ENCODE measurements around the gene REEP6. TPM values are rescaled to one million over a fixed set of nuclear protein-coding genes. Genes with fewer than 3 reads are reported as not detected.
"Not testable (repeated sequence)": the region's sequence is repeated elsewhere in the genome, so short reads cannot be mapped to it uniquely, and the experiment has no call there.

Gene REEP6
- polyA plus RNA-seq, 6 donors from 2014 or later = 0.72 to 1.4 (median 0.90) TPM

DNA sequence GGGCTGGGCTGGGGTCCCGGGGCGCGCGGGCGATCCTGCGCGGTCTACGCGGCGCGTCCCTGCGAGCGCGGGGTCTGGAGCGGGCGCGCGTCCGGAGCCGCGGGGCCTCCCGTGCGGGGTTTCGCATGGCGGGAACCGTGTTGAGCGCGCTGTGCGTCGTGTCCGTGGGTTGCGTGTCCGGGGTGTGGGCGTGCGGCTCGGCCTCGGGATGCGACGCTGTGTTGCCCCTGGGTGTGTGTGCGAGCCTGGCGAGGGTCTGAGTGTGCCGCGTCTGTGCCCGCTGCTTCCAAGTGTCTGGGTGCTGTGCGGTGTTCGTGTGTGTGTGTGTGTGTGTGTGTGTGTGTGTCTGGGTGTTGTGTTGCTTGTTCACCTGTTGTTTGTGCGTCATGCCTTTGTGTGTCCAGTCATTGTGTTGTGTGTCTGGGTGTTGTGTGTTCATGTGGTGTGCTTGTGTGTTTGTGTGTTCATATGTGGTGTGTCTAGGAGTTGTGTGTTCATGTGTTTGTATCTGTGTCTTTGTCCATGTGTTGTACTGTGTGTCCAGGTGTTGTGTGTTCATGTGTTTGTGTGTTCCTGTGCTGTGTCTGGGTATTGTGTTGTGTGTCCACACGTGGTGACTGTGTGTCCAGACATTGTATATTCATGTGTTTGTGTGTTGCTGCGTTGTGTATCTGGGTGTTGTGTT lies 33.4 kb downstream of the REEP6 start:
- Mint-ChIP-seq H3K27ac (peak overlapping the region in 1 of 6 donors; percentile 40), H3K4me3 (peak overlapping the region in 3 of 8 donors; percentile 16 to 52 (median 52)), H3K36me3 (peaks cover 0 to 9% of the 10 kb centered on the region in 2 donors), H3K9me3 (peaks cover 0 to 4% (median 0%) of the 10 kb centered on the region in 7 donors), H3K27me3 (peaks cover 30 to 63% (median 44%) of the 10 kb centered on the region in 3 donors), H3K4me1 (peaks cover 7 to 12% (median 11%) of the 10 kb centered on the region in 3 donors)
- ATAC-seq (ENCODE audit: low read depth in 2 of 2) = no peak
- DNase-seq = no peak

DNA sequence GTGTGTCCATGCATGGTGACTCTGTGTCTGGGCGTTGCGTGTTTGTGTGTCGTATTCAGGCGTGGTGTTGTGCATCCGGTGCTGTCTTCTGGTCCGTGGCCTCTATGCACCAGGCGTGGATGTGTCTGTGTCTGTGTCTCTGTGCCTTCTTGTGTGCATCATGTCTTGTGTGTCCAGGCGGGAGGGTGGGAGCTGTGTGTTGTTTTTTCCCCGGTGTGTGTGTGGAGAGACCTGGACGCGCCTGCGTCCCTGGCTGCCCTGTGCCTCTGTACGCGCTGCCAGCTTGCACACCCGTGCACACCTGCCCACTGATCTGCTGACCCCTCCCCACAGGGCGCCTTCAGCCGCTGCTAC lies 34.0 kb downstream of the REEP6 start:
- no peak for DNase-seq
- Mint-ChIP-seq H3K9me3 (peaks cover 0 to 4% (median 0%) of the 10 kb centered on the region in 7 donors), H3K4me3 (peak overlapping the region in 2 of 8 donors; percentile 16 to 47), H3K27me3 (peaks cover 31 to 68% (median 47%) of the 10 kb centered on the region in 3 donors), H3K4me1 (peaks cover 7 to 12% (median 11%) of the 10 kb centered on the region in 3 donors), H3K36me3 (peaks cover 0 to 9% of the 10 kb centered on the region in 2 donors), H3K27ac (peak overlapping the region in 1 of 6 donors; percentile 40)
- ATAC-seq (ENCODE audit: low read depth in 2 of 2) = no peak

GRCh38 chr19:1525343-1525742 lies 34.4 kb downstream of the REEP6 start:
- no peak for DNase-seq
- Mint-ChIP-seq H3K4me3 (no peak overlapping the region), H3K4me1 (peaks cover 7 to 12% (median 11%) of the 10 kb centered on the region in 3 donors), H3K9me3 (peaks cover 0 to 4% (median 0%) of the 10 kb centered on the region in 7 donors), H3K27ac (no peak overlapping the region), H3K27me3 (peaks cover 35 to 72% (median 51%) of the 10 kb centered on the region in 3 donors), H3K36me3 (peaks cover 0 to 9% of the 10 kb centered on the region in 2 donors)
- ATAC-seq (ENCODE audit: low read depth in 2 of 2) = no peak

DNA sequence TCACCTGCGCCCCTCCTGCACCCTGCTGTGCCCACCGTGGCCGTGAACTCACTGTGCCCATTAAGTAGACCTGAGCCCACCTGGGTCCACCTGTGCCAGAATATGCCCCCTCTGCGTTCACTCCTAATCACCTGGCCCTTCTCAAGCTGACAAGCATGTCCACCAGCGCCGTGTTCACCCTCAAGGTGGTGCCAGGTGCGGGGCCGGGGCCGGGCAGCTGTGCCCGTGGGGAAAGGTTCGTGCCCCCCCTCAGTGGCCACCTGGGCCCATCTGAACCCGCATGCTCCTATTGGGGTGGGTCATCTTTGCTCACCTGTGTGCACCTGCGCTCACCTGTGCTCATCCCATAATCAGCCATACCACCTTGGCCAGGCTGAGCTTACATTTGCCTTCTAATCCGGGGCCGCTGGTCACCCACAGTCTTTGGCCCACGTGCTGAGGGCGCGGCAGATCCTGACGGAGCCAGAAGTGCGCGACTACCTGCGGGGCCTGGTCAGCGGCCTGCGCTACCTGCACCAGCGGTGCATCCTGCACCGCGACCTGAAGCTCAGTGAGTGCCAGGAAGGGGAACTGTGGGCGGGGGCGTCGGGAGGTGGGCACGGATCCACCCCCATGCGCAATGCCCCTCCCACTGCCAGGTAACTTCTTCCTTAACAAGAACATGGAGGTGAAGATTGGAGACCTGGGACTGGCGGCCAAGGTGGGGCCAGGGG lies 35.2 kb downstream of the REEP6 start:
- Mint-ChIP-seq H3K4me3 (peak overlapping the region in 4 of 8 donors; percentile 2 to 55 (median 38)), H3K27ac (no peak overlapping the region), H3K27me3 (peaks cover 35 to 79% (median 52%) of the 10 kb centered on the region in 3 donors), H3K36me3 (peaks cover 0 to 9% of the 10 kb centered on the region in 2 donors), H3K4me1 (peaks cover 7 to 12% (median 11%) of the 10 kb centered on the region in 3 donors), H3K9me3 (peaks cover 0 to 4% (median 0%) of the 10 kb centered on the region in 7 donors)
- DNase-seq = no peak
- no peak for ATAC-seq (ENCODE audit: low read depth in 2 of 2)

DNA sequence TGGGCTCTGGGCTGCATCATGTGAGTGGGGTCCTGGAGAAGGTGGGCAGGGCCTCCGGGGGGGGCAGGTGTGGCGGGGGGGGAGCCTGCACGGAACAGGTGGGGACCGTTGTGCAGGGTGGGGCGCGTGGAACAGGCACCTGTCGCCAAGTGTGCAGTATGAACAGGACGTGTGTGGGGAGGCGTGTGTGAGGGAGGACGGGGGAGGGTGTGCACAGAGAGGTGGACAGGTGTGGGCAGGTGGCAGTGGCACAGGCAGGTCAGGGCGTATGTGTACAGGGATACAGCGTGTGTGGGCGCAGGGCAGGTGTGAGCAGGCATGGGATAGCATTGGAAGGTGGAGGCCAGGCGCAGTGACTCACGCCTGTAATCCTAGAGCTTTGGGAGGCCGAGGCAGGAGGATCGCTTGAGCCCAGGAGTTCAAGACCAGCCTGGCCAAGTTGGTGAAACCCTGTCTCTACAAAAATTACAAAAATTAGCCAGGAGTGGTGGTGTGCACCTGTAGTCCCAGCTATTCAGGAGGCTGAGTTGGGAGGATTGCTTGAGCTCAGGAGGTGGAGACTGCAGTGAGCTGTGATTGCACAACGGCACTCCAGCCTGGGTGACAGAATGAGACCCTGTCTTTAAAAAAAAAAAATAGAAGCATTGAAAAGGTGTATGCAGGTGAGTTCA lies 36.1 kb downstream of the REEP6 start:
- ATAC-seq (ENCODE audit: low read depth in 2 of 2) = no peak
- H3K9me3 Mint-ChIP-seq = peaks cover 0 to 4% (median 0%) of the 10 kb centered on the region in 7 donors
- no peak overlapping the region for H3K4me3 Mint-ChIP-seq
- H3K4me1 Mint-ChIP-seq = peaks cover 7 to 12% (median 11%) of the 10 kb centered on the region in 3 donors
- H3K27me3 Mint-ChIP-seq = peaks cover 36 to 79% (median 60%) of the 10 kb centered on the region in 3 donors
- DNase-seq = no peak
- H3K27ac Mint-ChIP-seq = no peak overlapping the region
- peaks cover 0 to 9% of the 10 kb centered on the region in 2 donors for H3K36me3 Mint-ChIP-seq

GRCh38 chr19:1527650-1528309 lies 36.8 kb downstream of the REEP6 start:
- Mint-ChIP-seq H3K36me3 (peaks cover 0 to 9% of the 10 kb centered on the region in 2 donors), H3K4me3 (peak overlapping the region in 1 of 8 donors; percentile 70), H3K27me3 (peaks cover 36 to 76% (median 60%) of the 10 kb centered on the region in 3 donors), H3K9me3 (peaks cover 0 to 4% (median 0%) of the 10 kb centered on the region in 7 donors), H3K27ac (no peak overlapping the region), H3K4me1 (peaks cover 7 to 12% (median 11%) of the 10 kb centered on the region in 3 donors)
- DNase-seq = no peak
- ATAC-seq (ENCODE audit: low read depth in 2 of 2) = no peak

- Mint-ChIP-seq H3K9me3 (peaks cover 0 to 4% (median 0%) of the 10 kb centered on the region in 7 donors), H3K27ac (no peak overlapping the region), H3K27me3 (peaks cover 30 to 73% (median 62%) of the 10 kb centered on the region in 3 donors), H3K4me3 (no peak overlapping the region), H3K4me1 (peaks cover 7 to 12% (median 11%) of the 10 kb centered on the region in 3 donors), H3K36me3 (peaks cover 0 to 9% of the 10 kb centered on the region in 2 donors)
- ATAC-seq (ENCODE audit: low read depth in 2 of 2) (no peak), DNase-seq (no peak)
Observed at GRCh38 chr19:1528596-1529429, 37.8 kb downstream of the REEP6 start.

DNA sequence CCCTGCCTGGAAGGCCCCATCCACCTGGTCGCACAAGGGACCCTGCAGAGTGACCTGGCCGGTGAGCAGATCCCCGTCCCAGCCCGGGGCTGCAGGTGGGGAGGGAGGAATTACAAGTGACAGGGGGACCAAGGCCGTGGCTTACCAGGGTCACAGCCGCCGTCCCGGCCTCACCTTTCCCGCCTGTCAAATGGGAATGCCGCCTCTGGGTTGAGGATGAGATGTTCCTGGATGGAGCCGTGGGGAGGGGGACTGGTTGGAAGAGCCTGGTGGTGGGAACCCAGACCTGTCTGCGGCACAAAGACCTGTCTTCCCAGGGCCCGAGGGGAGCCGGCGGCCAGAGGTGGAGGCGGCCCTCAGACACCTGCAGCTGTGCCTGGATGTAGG lies 38.4 kb downstream of the REEP6 start:
- Mint-ChIP-seq H3K4me3 (no peak overlapping the region), H3K9me3 (peaks cover 0 to 4% (median 0%) of the 10 kb centered on the region in 7 donors), H3K4me1 (peaks cover 5 to 11% (median 9%) of the 10 kb centered on the region in 3 donors), H3K27me3 (peaks cover 29 to 71% (median 57%) of the 10 kb centered on the region in 3 donors), H3K36me3 (peaks cover 0 to 6% of the 10 kb centered on the region in 2 donors), H3K27ac (no peak overlapping the region)
- ATAC-seq (ENCODE audit: low read depth in 2 of 2) (no peak), DNase-seq (no peak)

GRCh38 chr19:1530856-1531255 lies 39.9 kb downstream of the REEP6 start:
- H3K27ac Mint-ChIP-seq; H3K4me3 Mint-ChIP-seq; ATAC-seq (ENCODE audit: low read depth in 2 of 2); H3K9me3 Mint-ChIP-seq; DNase-seq; H3K4me1 Mint-ChIP-seq; H3K36me3 Mint-ChIP-seq: not testable (repeated sequence)
- H3K27me3 Mint-ChIP-seq = peaks cover 23 to 64% (median 51%) of the 10 kb centered on the region in 3 donors

GRCh38 chr19:1531587-1531986 lies 40.6 kb downstream of the REEP6 start:
- no peak for ATAC-seq (ENCODE audit: low read depth in 2 of 2)
- no peaks in the 10 kb centered on the region for H3K4me1 Mint-ChIP-seq
- H3K4me3 Mint-ChIP-seq = no peak overlapping the region
- no peaks in the 10 kb centered on the region for H3K36me3 Mint-ChIP-seq
- H3K27me3 Mint-ChIP-seq = peaks cover 18 to 57% (median 43%) of the 10 kb centered on the region in 3 donors
- H3K27ac Mint-ChIP-seq = no peak overlapping the region
- H3K9me3 Mint-ChIP-seq = no peaks in the 10 kb centered on the region
- DNase-seq = no peak

- Mint-ChIP-seq H3K4me1 (no peaks in the 10 kb centered on the region), H3K27me3 (peaks cover 17 to 53% (median 39%) of the 10 kb centered on the region in 3 donors), H3K27ac (no peak overlapping the region), H3K4me3 (no peak overlapping the region), H3K9me3 (no peaks in the 10 kb centered on the region), H3K36me3 (no peaks in the 10 kb centered on the region)
- DNase-seq = no peak
- ATAC-seq (ENCODE audit: low read depth in 2 of 2) = no peak
Observed at GRCh38 chr19:1532003-1532402, 41.0 kb downstream of the REEP6 start.

DNA sequence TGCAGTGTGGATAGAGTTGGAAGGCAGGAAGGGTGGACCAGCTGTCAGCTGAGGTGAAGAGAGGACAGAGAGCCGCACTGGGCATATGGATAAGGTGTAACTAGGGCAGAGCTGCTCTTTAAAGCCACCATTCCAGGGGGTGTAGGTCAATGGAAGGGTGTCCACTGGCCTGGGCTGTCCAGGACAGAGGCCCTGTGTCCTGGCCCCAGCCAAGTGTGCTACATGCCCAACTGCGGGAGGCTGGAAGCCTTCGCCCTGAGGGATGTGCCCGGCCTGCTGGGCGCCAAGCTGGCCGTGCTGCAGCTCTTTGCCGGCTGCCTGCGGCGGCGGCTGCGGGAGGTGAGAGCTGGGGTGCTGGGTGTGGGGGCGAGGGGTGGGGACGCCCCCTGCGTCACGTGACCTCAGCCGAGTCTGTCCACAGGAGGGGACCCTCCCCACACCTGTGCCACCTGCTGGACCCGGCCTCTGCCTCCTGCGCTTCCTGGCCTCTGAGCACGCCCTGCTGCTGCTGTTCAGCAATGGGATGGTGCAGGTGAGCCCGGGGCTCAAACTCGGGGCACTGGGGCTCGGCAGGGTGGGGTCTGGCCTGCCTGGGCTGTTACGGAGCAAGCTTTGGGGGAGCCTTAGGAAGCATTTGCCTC lies 42.6 kb downstream of the REEP6 start:
- Mint-ChIP-seq H3K4me3 (no peak overlapping the region), H3K9me3 (no peaks in the 10 kb centered on the region), H3K27ac (no peak overlapping the region), H3K36me3 (no peaks in the 10 kb centered on the region), H3K4me1 (no peaks in the 10 kb centered on the region), H3K27me3 (peaks cover 14 to 53% (median 32%) of the 10 kb centered on the region in 3 donors)
- DNase-seq (no peak), ATAC-seq (ENCODE audit: low read depth in 2 of 2) (no peak)

Measured in naive B cell (primary cell).